ENCODE results near the gene LSM5. TPM values are rescaled to one million over a fixed set of nuclear protein-coding genes. Genes with fewer than 3 reads are reported as not detected.

Gene LSM5
- total RNA-seq, 2 donors from 2014 or later: 42.7 to 64.3 TPM

DNA sequence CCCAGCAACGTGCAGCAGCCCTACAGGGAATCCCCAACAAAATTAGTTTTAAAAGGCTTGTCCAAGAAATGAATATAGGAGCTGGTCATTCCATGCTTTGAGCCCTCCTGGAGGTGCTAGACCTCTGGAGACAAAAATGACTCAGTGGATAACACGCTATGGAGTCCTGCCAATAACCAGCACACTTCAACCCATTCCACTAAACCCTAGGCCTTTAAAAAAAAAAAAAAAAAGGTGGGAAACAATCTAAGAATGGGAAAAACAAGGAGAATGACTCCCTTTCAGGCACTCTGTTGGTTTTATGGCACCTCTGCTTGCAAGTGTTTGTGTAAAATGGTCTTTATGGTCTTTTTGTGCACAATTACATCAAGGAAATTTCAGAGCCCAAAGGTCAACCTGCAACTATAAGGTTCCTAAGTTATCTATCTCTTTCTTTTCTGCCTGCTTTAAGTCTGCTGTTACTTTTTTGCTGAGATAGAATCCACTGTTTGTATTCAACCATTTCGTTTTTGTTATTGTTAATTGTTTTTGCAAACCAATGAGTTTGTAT, 26.4 kb upstream of the LSM5 start:
- intact Hi-C loops (cut with DNase I): no loop called here
- TF ChIP-seq CTCF (IDR thresholded peaks at IDR 0.05): no peak
- Histone ChIP-seq H3K4me1 (no peaks in the 10 kb centered on the region), H3K4me3 (no peak overlapping the region), H3K9ac (ENCODE audit: low read depth in 2 of 2, low read length in 2 of 2) (peak overlapping the region in 1 of 2 donors; percentile 41), H3K27me3 (no peaks in the 10 kb centered on the region), H3K36me3 (no peaks in the 10 kb centered on the region), H3K9me3 (no peaks in the 10 kb centered on the region), H3K27ac (peak overlapping the region; percentile 87)
- peak; percentile 64 for DNase-seq

- no peak for TF ChIP-seq CTCF (IDR thresholded peaks at IDR 0.05)
- no peak overlapping the region for H3K4me3 ChIP-seq
- no peak for DNase-seq
- H3K9me3 ChIP-seq: no peaks in the 10 kb centered on the region
- H3K36me3 ChIP-seq: no peaks in the 10 kb centered on the region
- H3K4me1 ChIP-seq: no peaks in the 10 kb centered on the region
- peak overlapping the region in 1 of 2 donors; percentile 41 for H3K9ac ChIP-seq (ENCODE audit: low read depth in 2 of 2, low read length in 2 of 2)
- peak overlapping the region; percentile 87 for H3K27ac ChIP-seq
- intact Hi-C loops (cut with DNase I): no loop called here
- H3K27me3 ChIP-seq: no peaks in the 10 kb centered on the region
These were observed 25.8 kb upstream of the LSM5 start for GRCh38 chr7:32515890-32516550.

GRCh38 chr7:32513210-32513609, 23.0 kb upstream of the LSM5 start:
- Histone ChIP-seq H3K9me3 (no peaks in the 10 kb centered on the region), H3K36me3 (no peaks in the 10 kb centered on the region), H3K4me3 (no peak overlapping the region), H3K9ac (ENCODE audit: low read depth in 2 of 2, low read length in 2 of 2) (no peak overlapping the region), H3K27me3 (no peaks in the 10 kb centered on the region), H3K27ac (no peak overlapping the region), H3K4me1 (no peaks in the 10 kb centered on the region)
- intact Hi-C loops (cut with DNase I): no loop called here
- DNase-seq: no peak
- no peak for TF ChIP-seq CTCF (IDR thresholded peaks at IDR 0.05)

DNA sequence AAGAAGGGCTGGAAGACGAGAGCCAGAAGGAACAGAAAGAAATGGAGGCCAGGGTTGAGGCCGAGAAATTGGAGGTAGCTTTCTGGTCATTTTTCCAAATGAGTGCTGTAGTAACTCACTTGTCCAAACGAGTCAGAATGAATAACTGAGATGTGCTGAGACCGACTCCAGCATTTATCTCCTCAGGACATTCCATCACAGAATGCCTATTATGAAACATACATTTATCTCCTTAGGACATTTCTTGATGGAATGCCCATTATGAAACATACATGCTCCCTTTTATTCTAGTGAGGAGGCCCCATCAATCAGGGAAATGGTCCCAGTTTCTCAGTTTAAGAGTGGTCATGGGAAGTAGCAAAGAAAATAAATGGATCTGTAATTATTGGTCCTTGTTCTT, 21.6 kb upstream of the LSM5 start:
- Histone ChIP-seq H3K36me3 (no peaks in the 10 kb centered on the region), H3K9me3 (no peaks in the 10 kb centered on the region), H3K27me3 (no peaks in the 10 kb centered on the region), H3K9ac (ENCODE audit: low read depth in 2 of 2, low read length in 2 of 2) (no peak overlapping the region), H3K4me1 (no peaks in the 10 kb centered on the region), H3K27ac (no peak overlapping the region), H3K4me3 (no peak overlapping the region)
- intact Hi-C loops (cut with DNase I): no loop called here
- no peak for TF ChIP-seq CTCF (IDR thresholded peaks at IDR 0.05)
- DNase-seq: no peak

DNA sequence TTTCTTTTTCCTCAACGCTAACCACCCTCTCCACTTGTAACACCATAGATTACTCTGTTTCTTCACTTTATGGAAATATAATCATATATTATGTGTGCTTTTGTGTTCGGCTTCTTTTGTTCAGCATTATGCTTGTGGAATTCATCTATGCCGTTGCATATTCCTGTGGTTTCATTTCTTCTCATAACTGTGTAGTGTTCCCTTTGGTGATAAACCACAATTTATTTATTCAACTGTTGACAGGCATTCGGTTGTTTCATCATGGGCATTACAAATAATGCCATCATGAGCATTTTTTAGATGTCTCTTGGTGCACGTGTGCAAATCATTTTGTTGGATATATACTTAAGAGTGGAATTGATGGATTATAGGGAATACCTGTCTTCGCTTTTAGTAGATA, 17.2 kb upstream of the LSM5 start:
- TF ChIP-seq CTCF (IDR thresholded peaks at IDR 0.05): no peak
- no peak overlapping the region for H3K4me3 ChIP-seq
- no peaks in the 10 kb centered on the region for H3K9me3 ChIP-seq
- no peaks in the 10 kb centered on the region for H3K27me3 ChIP-seq
- no peaks in the 10 kb centered on the region for H3K36me3 ChIP-seq
- H3K27ac ChIP-seq: no peak overlapping the region
- intact Hi-C loops (cut with DNase I): no loop called here
- DNase-seq: no peak
- no peaks in the 10 kb centered on the region for H3K4me1 ChIP-seq
- no peak overlapping the region for H3K9ac ChIP-seq (ENCODE audit: low read depth in 2 of 2, low read length in 2 of 2)

Data from colonic mucosa (tissue), 4 donors.